Adrenal gland (tissue), 5 donors: ENCODE results near the gene SMC1B.

Experiments used
- CTCF ChIP-seq, 6 experiments: fragments of 450-650 bp in 4 of 6; fragments of 200-600 bp in 2 of 6; sonication (generic) in 1 of 6; IDR thresholded peaks; 1 replicate in 5 of 6; 2 replicates in 1 of 6; pipeline versions ENCODE4 v1.5.1 to v1.8.0; 2016 to 2021; ENCODE audit warnings: antibody characterized with exemption in 6 of 6, mild to moderate bottlenecking in 2 of 6, moderate library complexity in 1 of 6
- POLR2A ChIP-seq, 2 donors: fragments of 450-650 bp; IDR thresholded peaks; one replicate each; pipeline ENCODE4 v1.6.1; 2017; ENCODE audit warnings: antibody characterized with exemption in 2 of 2, mild to moderate bottlenecking in 2 of 2, moderate library complexity in 1 of 2
- donor health status: DM: no; HTN: no; CAD: no.

- TF ChIP-seq CTCF (IDR thresholded peaks at IDR 0.05) (no peak), POLR2A (IDR thresholded peaks at IDR 0.05) (no peak)
Observed at GRCh38 chr22:45413013-45413367, 409 bp downstream of the SMC1B start.
